Loucy (cell line): ENCODE measurements around the gene STX16.

Experiments
- H2AFZ ChIP-seq: fragments of 200-600 bp; sonication (generic); 2 replicates; pipeline ENCODE4 v1.6.0; 2016; ENCODE audit warnings: antibody characterized with exemption, mild to moderate bottlenecking, low read length, moderate library complexity
- H3F3A ChIP-seq: fragments of 200-600 bp; 2 replicates; pipeline ENCODE4 v1.6.0; 2016; ENCODE audit warnings: antibody characterized with exemption, low read depth, mild to moderate bottlenecking
- H3K27me3 ChIP-seq: fragments of 200-600 bp; sonication (generic); 2 replicates; pipeline ENCODE4 v1.6.1; 2014; ENCODE audit warnings: low read length, mild to moderate bottlenecking; ENCODE audit not compliant: insufficient read depth, poor library complexity, severe bottlenecking
- H3K36me3 ChIP-seq: fragments of 200-600 bp; sonication (generic); 2 replicates; pipeline ENCODE4 v1.6.1; 2016; ENCODE audit warnings: low read length; ENCODE audit not compliant: insufficient read depth
- H3K4me1 ChIP-seq: fragments of 200-600 bp; sonication (generic); 2 replicates; pipeline ENCODE4 v1.5.1; 2014; ENCODE audit warnings: low read length, mild to moderate bottlenecking; ENCODE audit not compliant: insufficient read depth, poor library complexity, severe bottlenecking
- H3K4me2 ChIP-seq: fragments of 200-600 bp; sonication (generic); 2 replicates; pipeline ENCODE4 v1.6.0; 2014; ENCODE audit warnings: antibody characterized with exemption, low read length, low read depth, mild to moderate bottlenecking; ENCODE audit not compliant: poor library complexity, severe bottlenecking
- H3K4me3 ChIP-seq: fragments of 200-600 bp; sonication (generic); 2 replicates; pipeline ENCODE4 v1.5.1; 2014; ENCODE audit warnings: low read length, mild to moderate bottlenecking, mixed read lengths; ENCODE audit not compliant: poor library complexity, severe bottlenecking
- H3K79me2 ChIP-seq: fragments of 200-600 bp; sonication (generic); 2 replicates; pipeline ENCODE4 v1.6.1; 2014; ENCODE audit warnings: low read length; ENCODE audit not compliant: insufficient read depth
- H3K9ac ChIP-seq: fragments of 200-600 bp; sonication (generic); 2 replicates; pipeline ENCODE4 v1.6.0; 2014; ENCODE audit warnings: mild to moderate bottlenecking, low read depth, low read length, moderate library complexity; ENCODE audit not compliant: poor library complexity, severe bottlenecking
- H3K9me2 ChIP-seq: fragments of 200-600 bp; sonication (generic); replicated peaks from 2 replicates; pipeline ENCODE4 v1.6.1; 2016; ENCODE audit warnings: low read depth, low read length, mixed read lengths
- H3K9me3 ChIP-seq: fragments of 200-600 bp; sonication (generic); 2 replicates; pipeline ENCODE4 v1.6.1; 2014; ENCODE audit warnings: mild to moderate bottlenecking, antibody characterized with exemption, low read length, low read depth; ENCODE audit not compliant: insufficient read depth
- H4K20me1 ChIP-seq: fragments of 200-600 bp; sonication (generic); 2 replicates; pipeline ENCODE4 v1.6.0; 2014; ENCODE audit warnings: antibody characterized with exemption, low read length, mild to moderate bottlenecking; ENCODE audit not compliant: insufficient read depth, poor library complexity, severe bottlenecking
- EZH2phosphoT487 ChIP-seq: fragments of 200-600 bp; IDR thresholded peaks from 2 replicates; pipeline ENCODE4 v1.6.1; 2018; ENCODE audit warnings: antibody characterized with exemption, mild to moderate bottlenecking, moderate library complexity, borderline replicate concordance
- TF ChIP-seq, protein P1 (sequence below): fragments of 200-600 bp; sonication (generic); conservative IDR thresholded peaks from 2 replicates; pipeline ENCODE4 v1.5.1; 2014; ENCODE audit warnings: mild to moderate bottlenecking, antibody characterized with exemption, low read length

The STX16 gene

GRCh38 chr20:58604128-58604881 is 46.8 kb upstream of the STX16 start:
- H3K27me3 ChIP-seq, result no peaks in the 10 kb centered on the region
- H3K4me3 ChIP-seq, result no peak overlapping the region
- TF ChIP-seq, protein P1, sequence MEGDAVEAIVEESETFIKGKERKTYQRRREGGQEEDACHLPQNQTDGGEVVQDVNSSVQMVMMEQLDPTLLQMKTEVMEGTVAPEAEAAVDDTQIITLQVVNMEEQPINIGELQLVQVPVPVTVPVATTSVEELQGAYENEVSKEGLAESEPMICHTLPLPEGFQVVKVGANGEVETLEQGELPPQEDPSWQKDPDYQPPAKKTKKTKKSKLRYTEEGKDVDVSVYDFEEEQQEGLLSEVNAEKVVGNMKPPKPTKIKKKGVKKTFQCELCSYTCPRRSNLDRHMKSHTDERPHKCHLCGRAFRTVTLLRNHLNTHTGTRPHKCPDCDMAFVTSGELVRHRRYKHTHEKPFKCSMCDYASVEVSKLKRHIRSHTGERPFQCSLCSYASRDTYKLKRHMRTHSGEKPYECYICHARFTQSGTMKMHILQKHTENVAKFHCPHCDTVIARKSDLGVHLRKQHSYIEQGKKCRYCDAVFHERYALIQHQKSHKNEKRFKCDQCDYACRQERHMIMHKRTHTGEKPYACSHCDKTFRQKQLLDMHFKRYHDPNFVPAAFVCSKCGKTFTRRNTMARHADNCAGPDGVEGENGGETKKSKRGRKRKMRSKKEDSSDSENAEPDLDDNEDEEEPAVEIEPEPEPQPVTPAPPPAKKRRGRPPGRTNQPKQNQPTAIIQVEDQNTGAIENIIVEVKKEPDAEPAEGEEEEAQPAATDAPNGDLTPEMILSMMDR, result no peak
- no peak for TF ChIP-seq EZH2phosphoT487
- no peak overlapping the region for H2AFZ ChIP-seq
- no peaks in the 10 kb centered on the region for H3K9me3 ChIP-seq
- no peak overlapping the region for H3K4me2 ChIP-seq
- H4K20me1 ChIP-seq, result no peaks in the 10 kb centered on the region
- no peak overlapping the region for H3K9ac ChIP-seq
- no peaks in the 10 kb centered on the region for H3K36me3 ChIP-seq
- H3K79me2 ChIP-seq, result no peaks in the 10 kb centered on the region
- no peaks in the 10 kb centered on the region for H3F3A ChIP-seq
- H3K9me2 ChIP-seq, result no peaks in the 10 kb centered on the region
- H3K4me1 ChIP-seq, result no peaks in the 10 kb centered on the region

DNA sequence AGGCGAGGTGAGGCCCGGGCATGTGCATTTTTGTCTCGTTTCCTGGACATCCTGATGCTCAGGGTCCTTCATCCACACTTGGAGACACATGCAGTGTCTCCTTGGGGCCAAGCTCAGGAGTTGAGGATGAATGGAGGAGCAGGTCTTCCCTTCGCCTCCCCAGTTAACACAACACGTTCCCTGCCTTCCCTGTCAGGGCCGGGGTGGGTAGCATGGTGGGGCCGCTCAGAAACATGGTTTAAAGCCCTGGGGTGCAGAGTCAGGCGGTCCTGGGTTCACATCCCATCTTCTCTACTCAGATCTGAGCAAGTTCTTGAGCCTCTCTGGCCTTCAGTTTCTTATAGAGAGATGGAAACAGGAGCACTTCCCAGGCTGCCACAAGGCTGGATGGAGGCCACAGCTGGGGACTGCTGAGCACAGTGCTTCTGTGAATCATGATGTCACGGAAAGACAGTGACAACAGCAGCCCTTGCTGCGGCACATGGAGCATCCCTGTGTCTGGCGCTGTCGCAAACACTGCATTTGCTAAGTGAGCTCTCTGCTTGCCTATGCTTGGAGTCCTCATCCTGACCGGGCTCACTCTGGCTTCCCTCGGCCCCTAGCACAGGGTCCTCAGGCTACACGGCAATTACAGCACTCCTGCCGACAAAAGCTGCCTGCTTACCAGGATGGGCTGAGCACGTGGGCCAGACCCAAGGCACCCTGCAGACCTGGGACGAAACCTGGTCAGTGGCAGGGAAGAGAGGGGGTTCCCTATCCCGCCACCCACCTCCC is 45.6 kb upstream of the STX16 start:
- no peaks in the 10 kb centered on the region for H3F3A ChIP-seq
- no peaks in the 10 kb centered on the region for H3K36me3 ChIP-seq
- H3K4me3 ChIP-seq, result no peak overlapping the region
- H3K9me2 ChIP-seq, result no peaks in the 10 kb centered on the region
- H3K9ac ChIP-seq, result no peak overlapping the region
- H3K27me3 ChIP-seq, result no peaks in the 10 kb centered on the region
- no peaks in the 10 kb centered on the region for H3K4me1 ChIP-seq
- no peak overlapping the region for H3K4me2 ChIP-seq
- no peaks in the 10 kb centered on the region for H3K9me3 ChIP-seq
- H4K20me1 ChIP-seq, result no peaks in the 10 kb centered on the region
- H2AFZ ChIP-seq, result no peak overlapping the region
- TF ChIP-seq EZH2phosphoT487, result no peak
- TF ChIP-seq, protein P1, result no peak
- H3K79me2 ChIP-seq, result no peaks in the 10 kb centered on the region

DNA sequence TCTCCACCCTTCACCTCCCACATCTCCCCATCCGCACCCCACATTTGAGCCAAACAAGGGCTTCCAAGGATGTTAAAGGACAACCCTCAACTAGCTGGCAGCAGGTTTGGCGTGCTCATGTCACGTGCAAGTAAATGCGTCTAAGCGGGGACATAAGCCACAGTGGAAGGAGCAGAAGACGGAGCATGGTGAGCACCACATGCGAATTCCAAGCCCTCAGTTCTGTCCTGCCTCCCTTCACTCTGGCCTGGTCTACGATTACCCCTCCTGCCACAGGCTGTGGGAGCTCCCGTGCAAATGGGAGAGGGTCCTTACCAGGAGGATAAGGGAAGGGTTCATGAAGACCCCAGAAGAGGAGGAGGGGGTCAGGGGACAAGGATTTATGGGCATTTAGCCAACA is 44.9 kb upstream of the STX16 start:
- no peaks in the 10 kb centered on the region for H3K4me1 ChIP-seq
- H3K36me3 ChIP-seq, result no peaks in the 10 kb centered on the region
- H3K79me2 ChIP-seq, result no peaks in the 10 kb centered on the region
- no peaks in the 10 kb centered on the region for H4K20me1 ChIP-seq
- no peak overlapping the region for H3K4me3 ChIP-seq
- no peaks in the 10 kb centered on the region for H3K9me3 ChIP-seq
- H3K27me3 ChIP-seq, result no peaks in the 10 kb centered on the region
- no peak for TF ChIP-seq EZH2phosphoT487
- TF ChIP-seq, protein P1, result no peak
- no peaks in the 10 kb centered on the region for H3K9me2 ChIP-seq
- no peak overlapping the region for H3K4me2 ChIP-seq
- H3K9ac ChIP-seq, result no peak overlapping the region
- no peak overlapping the region for H2AFZ ChIP-seq
- H3F3A ChIP-seq, result no peaks in the 10 kb centered on the region
